GM10248 (cell line): Measurements from ENCODE around the gene ICOS.

ENCODE experiments used
- CTCF ChIA-PET: fragments of 300-600 bp; sonication (Branson Sonifier 250); formaldehyde crosslinking; extraction: SDS; loops from one replicate; lab custom pipeline; 2021; ENCODE audit warnings: antibody characterized with exemption; lab: Yijun Ruan, JAX
- POLR2A ChIA-PET: fragments of 350-650 bp; sonication (Branson Sonifier 250); formaldehyde crosslinking; extraction: SDS; loops from one replicate; lab custom pipeline; 2020; ENCODE audit warnings: antibody characterized with exemption; lab: Yijun Ruan, JAX
- DNase-seq: peaks from one replicate; pipeline ENCODE4 v3.0.0; 2012; ENCODE audit errors: extremely low spot score
- TF ChIP-seq, protein P1 (sequence below): IDR thresholded peaks from 2 replicates; pipeline ENCODE4 v1.5.1; 2012; ENCODE audit warnings: mild to moderate bottlenecking, low read depth; ENCODE audit errors: extremely low read depth, missing control alignments, control extremely low read depth

Gene ICOS

DNA sequence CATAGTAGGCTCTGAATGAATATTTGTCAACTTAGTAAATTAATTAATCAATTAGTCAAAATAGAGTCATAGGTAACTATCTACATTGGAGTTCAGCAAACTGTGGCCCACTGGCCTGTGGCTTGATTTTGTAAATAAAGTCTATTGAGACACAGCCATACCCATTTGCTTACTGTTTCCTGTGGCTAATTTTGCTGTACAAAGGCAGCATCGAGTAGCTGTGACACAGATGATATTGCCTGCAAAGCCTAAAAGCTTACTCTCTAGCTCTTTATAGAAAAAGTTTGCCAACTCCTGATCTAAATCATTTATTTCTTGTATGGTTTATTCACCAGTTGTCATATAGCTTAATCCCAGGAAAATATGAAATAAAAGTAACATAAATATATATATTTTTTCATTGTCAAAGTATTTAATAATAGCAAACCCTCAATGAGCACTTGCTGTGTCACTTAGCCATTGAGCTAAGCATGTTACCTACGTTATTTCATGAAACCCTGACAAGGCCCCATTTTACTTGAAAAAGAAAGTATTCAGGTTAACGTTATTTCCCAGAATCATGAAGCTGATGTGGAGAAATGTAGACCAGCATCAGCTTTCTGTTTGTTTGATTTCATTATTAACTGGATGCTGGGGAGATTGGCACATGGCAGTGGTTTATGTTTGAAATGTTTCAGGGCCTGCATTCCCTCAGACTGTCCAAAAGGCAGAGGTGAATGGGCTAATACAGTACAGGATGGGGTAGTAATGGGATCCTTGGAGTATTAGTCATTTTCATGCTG, 69.6 kb downstream of the ICOS start:
- CTCF ChIA-PET = interaction anchor here (1.2 to 1.6 kb wide), 2 partner anchors 8 to 11 kb away, joined by 4 to 6 read pairs; no protein-coding TSS in a partner anchor
- POLR2A ChIA-PET = no interaction called here
- DNase-seq = no peak
- TF ChIP-seq, protein P1, sequence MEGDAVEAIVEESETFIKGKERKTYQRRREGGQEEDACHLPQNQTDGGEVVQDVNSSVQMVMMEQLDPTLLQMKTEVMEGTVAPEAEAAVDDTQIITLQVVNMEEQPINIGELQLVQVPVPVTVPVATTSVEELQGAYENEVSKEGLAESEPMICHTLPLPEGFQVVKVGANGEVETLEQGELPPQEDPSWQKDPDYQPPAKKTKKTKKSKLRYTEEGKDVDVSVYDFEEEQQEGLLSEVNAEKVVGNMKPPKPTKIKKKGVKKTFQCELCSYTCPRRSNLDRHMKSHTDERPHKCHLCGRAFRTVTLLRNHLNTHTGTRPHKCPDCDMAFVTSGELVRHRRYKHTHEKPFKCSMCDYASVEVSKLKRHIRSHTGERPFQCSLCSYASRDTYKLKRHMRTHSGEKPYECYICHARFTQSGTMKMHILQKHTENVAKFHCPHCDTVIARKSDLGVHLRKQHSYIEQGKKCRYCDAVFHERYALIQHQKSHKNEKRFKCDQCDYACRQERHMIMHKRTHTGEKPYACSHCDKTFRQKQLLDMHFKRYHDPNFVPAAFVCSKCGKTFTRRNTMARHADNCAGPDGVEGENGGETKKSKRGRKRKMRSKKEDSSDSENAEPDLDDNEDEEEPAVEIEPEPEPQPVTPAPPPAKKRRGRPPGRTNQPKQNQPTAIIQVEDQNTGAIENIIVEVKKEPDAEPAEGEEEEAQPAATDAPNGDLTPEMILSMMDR = no peak

GRCh38 chr2:204008352-204008751, 71.8 kb downstream of the ICOS start:
- TF ChIP-seq, protein P1 = no peak
- POLR2A ChIA-PET = no interaction called here
- DNase-seq = no peak
- CTCF ChIA-PET = no interaction called here

DNA sequence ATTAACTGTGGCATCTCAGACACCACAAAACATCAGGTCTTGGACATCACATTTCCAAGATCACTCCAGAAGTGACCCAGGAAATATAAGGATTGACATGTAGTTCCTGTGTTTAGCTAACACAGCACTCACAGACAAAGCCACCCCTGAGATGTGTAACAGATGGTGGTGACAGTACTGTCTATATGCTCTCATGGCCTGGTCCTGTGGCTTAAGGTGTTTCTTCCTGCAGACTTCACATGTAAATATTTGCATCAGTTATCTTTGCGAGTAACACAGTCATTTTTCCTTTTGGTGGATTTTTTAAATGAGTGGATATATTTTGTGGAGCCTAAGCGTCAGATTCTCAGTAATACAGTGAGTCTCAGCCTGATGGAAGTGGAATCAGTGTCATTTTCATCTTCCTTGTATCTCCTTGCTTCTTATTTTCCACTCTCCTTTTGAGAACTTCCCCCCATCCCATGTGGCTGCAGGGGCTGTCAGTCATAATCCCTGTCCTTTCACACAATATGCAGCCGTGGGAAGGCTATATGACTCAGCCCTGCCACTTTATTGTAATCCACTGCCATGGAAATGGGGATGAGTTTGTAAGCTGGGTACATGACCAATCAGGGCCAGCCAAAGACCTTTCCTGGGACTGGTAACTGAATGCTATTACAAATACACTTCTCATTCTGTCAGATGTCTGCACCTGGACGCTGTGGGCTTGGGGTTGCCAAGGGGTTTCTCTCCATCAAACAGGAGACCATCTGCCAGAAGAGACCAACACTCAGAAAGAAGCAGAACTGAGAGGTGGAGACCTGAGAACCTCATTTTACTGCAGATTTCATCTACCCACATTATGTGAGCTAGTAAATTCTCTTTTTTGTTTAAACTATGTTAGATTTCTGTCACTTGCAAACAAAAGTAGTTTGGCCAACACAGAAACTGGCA, 74.3 kb downstream of the ICOS start:
- ChIA-PET CTCF (interaction anchor here (1.4 kb wide), 1 partner anchor 134 kb away, joined by 3 read pairs; no protein-coding TSS in a partner anchor), POLR2A (no interaction called here)
- no peak for DNase-seq
- TF ChIP-seq, protein P1 = no peak
